ENCODE measurements around the gene MAD1L1.

DNA sequence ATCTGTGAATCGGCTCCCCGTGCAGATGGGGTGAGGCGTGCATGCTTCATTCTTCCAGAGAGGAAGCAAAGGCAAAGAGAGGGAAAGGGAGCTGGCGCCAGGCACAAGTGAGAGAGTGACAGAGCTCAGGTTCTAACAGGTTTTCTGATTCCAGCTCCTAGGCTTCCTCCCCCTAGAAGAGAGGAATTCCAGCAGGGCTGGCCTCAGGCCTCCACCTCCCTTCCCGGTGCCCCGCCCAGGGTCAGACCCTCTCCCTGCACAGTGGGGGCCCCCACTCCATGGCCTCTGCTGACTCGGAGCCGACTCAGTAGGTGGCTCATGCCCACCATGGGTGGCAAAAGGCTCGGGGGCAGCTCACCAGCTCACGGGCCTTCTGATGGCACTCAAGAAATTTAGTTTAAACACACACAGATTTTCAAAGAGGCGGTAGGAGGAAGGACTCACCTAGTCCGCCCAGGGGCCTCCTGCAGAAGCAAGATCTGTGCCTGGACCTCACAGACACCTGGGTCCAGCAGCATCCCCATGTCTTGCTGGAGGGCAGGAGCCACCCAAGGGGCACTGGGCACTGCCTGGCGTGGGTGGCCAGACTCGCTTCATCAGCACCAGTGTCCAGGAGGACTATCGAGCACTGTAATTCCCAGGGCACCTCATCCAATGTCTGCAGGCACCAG, 183.5 kb downstream of the MAD1L1 start:
- TF ChIP-seq, protein P1, sequence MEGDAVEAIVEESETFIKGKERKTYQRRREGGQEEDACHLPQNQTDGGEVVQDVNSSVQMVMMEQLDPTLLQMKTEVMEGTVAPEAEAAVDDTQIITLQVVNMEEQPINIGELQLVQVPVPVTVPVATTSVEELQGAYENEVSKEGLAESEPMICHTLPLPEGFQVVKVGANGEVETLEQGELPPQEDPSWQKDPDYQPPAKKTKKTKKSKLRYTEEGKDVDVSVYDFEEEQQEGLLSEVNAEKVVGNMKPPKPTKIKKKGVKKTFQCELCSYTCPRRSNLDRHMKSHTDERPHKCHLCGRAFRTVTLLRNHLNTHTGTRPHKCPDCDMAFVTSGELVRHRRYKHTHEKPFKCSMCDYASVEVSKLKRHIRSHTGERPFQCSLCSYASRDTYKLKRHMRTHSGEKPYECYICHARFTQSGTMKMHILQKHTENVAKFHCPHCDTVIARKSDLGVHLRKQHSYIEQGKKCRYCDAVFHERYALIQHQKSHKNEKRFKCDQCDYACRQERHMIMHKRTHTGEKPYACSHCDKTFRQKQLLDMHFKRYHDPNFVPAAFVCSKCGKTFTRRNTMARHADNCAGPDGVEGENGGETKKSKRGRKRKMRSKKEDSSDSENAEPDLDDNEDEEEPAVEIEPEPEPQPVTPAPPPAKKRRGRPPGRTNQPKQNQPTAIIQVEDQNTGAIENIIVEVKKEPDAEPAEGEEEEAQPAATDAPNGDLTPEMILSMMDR (IDR thresholded peaks at IDR 0.05): no peak
- no peak for TF ChIP-seq POLR2A (IDR thresholded peaks at IDR 0.05)
